DMS114 treated with DMSO at 0.1 percent for 48 hours (cell line): ENCODE results near the gene WFIKKN2.
"Not testable (repeated sequence)": the region's sequence is repeated elsewhere in the genome, so short reads cannot be mapped to it uniquely, and the experiment has no call there.

ENCODE experiments used
- DNase-seq: peaks from one replicate; lab custom pipeline; 2025; ENCODE audit not compliant: unreplicated experiment; lab: John Stamatoyannopoulos, UW

Gene WFIKKN2

GRCh38 chr17:50835301-50836234 lies at the start of gene WFIKKN2:
Gene WFIKKN2, plus strand, starts transcription at chr17:50835586. Its CDS starts 352 bp downstream, at chr17:50835938.
- DNase-seq: no peak

- DNase-seq: no peak
These were observed 49.3 kb upstream of the WFIKKN2 start for GRCh38 chr17:50785946-50786570.

GRCh38 chr17:50787106-50787505 lies 48.3 kb upstream of the WFIKKN2 start:
- no peak for DNase-seq

- DNase-seq: no peak
These were observed 44.8 kb upstream of the WFIKKN2 start for GRCh38 chr17:50790618-50791017.

GRCh38 chr17:50792132-50792531 lies 43.3 kb upstream of the WFIKKN2 start:
- no peak for DNase-seq

- DNase-seq: no peak
These were observed 42.4 kb upstream of the WFIKKN2 start for GRCh38 chr17:50793007-50793406.

- no peak for DNase-seq
These were observed 41.0 kb upstream of the WFIKKN2 start for GRCh38 chr17:50794361-50794760.

- DNase-seq: no peak
These were observed 38.1 kb upstream of the WFIKKN2 start for GRCh38 chr17:50797135-50797810.

- DNase-seq: no peak
These were observed 36.7 kb upstream of the WFIKKN2 start for GRCh38 chr17:50798424-50799288.

- DNase-seq: no peak
These were observed 35.8 kb upstream of the WFIKKN2 start for GRCh38 chr17:50799582-50799981.

- no peak for DNase-seq
These were observed 35.1 kb upstream of the WFIKKN2 start for GRCh38 chr17:50800196-50800700.

- DNase-seq: no peak
These were observed 32.5 kb upstream of the WFIKKN2 start for GRCh38 chr17:50802609-50803571.

GRCh38 chr17:50803676-50804075 lies 31.7 kb upstream of the WFIKKN2 start:
- no peak for DNase-seq

GRCh38 chr17:50804749-50805475 lies 30.5 kb upstream of the WFIKKN2 start:
- not testable (repeated sequence) for DNase-seq

- DNase-seq: no peak
These were observed 29.9 kb upstream of the WFIKKN2 start for GRCh38 chr17:50805486-50805885.

- no peak for DNase-seq
These were observed 29.2 kb upstream of the WFIKKN2 start for GRCh38 chr17:50806141-50806643.

GRCh38 chr17:50807009-50807408 lies 28.4 kb upstream of the WFIKKN2 start:
- no peak for DNase-seq

- no peak for DNase-seq
These were observed 27.7 kb upstream of the WFIKKN2 start for GRCh38 chr17:50807675-50808074.

GRCh38 chr17:50808413-50808812 lies 27.0 kb upstream of the WFIKKN2 start:
- DNase-seq: no peak
